AG09309 (cell line): Measurements from ENCODE around the gene ALLC.

ENCODE experiments used
- DNase-seq: peaks from one replicate; pipeline ENCODE4 v3.0.0-alpha.2; 2010; ENCODE audit warnings: low read depth
- H3K4me3 ChIP-seq: 2 replicates; pipeline ENCODE4 v1.5.1; 2011; ENCODE audit warnings: mild to moderate bottlenecking, low read depth, low read length, moderate library complexity; ENCODE audit not compliant: control insufficient read depth
- TF ChIP-seq, protein P1 (sequence below): IDR thresholded peaks from 2 replicates; pipeline ENCODE4 v1.5.1; 2011; ENCODE audit warnings: mild to moderate bottlenecking, low read depth, low read length, inconsistent platforms; ENCODE audit not compliant: insufficient read depth, control insufficient read depth; ENCODE audit errors: missing control alignments

Gene ALLC

DNA sequence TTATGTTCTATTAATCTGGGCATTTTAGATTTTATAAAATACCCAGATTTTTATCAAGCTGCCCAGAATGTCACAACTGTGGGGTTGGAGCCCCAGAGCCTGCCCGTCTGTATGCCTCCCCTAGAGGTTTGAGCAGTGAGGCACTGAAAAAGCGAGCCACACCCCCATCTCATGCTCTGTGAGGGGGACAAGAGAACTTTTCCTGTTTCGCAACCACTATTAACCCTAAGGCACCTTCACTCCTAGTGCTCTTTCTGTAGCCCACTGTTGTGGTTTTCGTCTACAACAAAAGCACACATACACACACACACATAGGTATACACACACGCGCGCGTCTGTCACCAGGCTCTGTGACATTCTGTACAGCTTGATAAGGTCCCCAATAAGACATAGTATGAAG is 83.4 kb downstream of the ALLC start:
- no peak for DNase-seq
- TF ChIP-seq, protein P1, sequence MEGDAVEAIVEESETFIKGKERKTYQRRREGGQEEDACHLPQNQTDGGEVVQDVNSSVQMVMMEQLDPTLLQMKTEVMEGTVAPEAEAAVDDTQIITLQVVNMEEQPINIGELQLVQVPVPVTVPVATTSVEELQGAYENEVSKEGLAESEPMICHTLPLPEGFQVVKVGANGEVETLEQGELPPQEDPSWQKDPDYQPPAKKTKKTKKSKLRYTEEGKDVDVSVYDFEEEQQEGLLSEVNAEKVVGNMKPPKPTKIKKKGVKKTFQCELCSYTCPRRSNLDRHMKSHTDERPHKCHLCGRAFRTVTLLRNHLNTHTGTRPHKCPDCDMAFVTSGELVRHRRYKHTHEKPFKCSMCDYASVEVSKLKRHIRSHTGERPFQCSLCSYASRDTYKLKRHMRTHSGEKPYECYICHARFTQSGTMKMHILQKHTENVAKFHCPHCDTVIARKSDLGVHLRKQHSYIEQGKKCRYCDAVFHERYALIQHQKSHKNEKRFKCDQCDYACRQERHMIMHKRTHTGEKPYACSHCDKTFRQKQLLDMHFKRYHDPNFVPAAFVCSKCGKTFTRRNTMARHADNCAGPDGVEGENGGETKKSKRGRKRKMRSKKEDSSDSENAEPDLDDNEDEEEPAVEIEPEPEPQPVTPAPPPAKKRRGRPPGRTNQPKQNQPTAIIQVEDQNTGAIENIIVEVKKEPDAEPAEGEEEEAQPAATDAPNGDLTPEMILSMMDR = no peak
- H3K4me3 ChIP-seq = no peak overlapping the region

DNA sequence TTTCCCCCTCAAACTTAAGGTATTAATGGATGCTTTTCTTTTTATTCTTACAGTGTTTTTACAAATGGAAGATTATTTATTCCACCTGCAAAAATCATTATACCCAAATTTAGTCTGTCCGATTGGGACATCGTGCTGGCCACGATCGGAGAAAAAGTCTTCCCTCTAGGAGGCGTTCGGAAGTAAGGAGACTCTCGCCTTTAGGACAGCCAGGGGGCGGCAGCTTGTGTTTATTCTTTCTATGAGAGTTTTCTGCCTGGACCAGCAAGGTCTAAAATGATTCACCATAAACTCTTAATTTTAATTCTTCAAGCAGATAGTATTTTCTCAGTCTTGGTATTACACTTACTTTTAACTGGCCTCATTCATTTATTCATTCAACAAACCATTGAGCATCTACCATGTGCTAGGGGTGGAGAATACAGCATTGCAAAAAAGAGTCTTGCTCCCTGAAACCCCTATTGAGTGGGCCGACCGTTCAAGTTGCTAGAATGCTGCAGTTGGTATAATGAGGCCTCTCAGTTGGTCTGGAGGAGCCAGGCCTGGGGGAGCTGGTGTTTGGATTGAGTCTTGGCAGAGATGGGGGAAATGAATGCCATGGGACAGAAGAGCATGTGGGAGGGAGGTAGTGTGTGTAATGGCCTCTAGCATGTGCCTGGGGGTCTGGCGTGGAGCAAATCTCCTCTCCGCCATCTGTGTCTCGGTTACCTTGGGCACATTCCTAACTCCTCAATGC is 84.0 kb downstream of the ALLC start:
- DNase-seq = no peak
- no peak overlapping the region for H3K4me3 ChIP-seq
- TF ChIP-seq, protein P1 = no peak

DNA sequence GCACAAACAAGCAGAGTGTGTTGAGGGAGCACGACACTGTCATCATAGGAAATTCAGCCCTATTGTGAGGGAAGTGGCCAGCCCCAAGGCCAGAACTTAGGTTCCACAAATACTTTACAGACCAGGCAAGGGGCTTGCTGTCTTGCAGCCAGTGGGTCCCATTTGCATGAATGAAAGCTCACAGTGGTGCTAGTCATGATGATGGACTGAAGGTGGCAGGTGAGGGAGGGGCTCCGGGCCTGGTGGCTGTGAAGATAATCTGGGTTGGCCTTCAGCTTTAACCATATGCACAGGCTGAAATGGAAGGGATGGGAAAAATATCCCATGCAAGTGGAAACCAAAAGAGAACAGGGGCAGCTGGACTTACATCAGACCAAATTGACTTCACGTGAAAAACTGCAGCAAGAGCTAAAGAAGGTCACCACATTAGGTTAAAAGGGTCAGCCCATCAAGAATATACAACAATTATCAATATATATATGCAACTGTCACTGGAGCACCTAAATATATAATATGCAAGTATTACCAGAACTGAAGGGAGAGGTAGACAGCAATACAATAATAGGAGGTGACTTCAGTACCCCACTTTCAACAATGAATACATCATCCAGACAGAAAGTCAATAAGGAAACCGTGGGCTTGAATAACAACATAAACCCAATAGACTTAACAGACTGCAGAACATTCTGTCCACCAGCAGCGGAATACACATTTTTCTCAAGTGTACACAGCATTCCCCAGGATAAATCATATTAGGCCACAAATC is 84.9 kb downstream of the ALLC start:
- TF ChIP-seq, protein P1 = no peak
- no peak overlapping the region for H3K4me3 ChIP-seq
- no peak for DNase-seq

DNA sequence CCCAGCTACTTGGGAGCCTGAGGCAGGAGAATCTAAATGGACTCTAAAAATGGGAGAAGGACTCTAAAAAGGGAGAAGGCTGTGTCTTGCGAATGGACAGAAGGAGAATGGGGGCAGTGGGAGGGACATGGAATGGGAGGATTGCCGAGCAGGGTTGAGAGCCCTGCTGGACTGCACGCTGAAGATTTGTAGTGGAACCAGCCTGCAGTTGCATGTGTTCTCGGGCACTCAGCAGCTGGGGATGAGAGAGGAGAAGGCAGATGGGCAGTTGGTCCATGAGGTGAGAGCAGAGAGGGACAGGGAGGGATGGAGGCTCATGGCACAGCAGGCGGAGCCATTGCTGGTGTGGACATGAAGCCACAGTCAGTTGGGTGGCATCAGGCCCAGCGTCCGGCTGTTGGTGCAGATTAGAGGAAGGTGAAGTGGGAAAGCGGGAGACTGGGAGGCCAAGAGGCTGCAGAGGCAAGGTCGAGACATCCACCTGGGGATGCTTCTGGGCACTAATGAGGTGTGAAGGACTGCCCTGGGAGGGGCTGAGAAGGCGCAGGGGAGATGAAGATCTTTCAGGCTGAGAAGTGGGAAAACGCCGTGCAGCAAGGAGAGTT is 86.1 kb downstream of the ALLC start:
- TF ChIP-seq, protein P1 = no peak
- H3K4me3 ChIP-seq = no peak overlapping the region
- DNase-seq = no peak

DNA sequence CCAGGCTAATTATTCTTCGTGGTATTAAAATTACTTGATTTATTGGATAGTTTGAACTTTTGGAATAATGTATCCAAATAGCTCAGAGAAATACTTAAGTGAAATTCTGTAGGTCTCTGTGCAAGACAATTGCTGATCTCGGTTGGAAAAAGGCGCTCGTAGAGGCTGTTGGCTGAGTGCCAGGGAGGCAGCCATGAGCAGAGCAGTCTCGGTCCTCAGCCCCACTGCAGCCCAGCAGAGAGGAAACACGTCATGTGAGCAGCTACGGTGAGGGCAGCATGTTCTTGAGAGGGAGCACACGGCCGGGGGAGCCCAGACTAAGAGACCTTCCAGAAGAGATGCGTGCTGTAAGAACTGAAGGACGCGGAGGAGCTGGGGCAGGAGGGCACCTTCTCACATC is 87.9 kb downstream of the ALLC start:
- DNase-seq = no peak
- TF ChIP-seq, protein P1 = no peak
- no peak overlapping the region for H3K4me3 ChIP-seq

DNA sequence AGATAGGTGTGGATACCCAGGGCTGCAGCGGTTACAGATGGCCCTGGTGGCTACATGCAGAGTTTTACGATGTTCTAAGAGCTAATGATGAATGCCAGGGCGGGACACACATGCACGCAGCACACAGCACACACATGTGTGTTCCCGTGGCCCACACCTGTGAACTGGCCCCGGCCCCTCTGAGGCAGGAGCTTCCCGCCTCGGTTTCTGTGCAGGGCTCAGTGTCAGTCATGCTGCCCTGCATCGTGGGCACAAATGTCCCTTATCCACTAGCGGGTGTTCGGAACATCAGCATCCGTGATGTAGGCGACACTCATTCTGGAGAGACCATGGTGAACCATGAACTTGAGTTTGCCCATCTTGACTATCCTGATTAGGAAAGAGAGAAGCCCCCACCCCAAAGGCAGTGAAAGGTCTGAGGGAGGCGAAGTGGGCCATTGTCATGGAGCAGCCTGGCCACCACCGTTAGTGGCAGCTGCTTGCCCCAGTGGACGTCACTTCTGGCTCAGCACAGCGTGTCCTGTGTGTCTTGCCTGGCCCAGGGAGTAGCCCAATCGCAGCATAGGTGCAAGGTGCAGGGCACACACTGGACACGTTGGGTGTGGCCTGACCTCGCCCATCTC is 89.1 kb downstream of the ALLC start:
- H3K4me3 ChIP-seq = no peak overlapping the region
- TF ChIP-seq, protein P1 = no peak
- no peak for DNase-seq
